ENCODE measurements around the gene DEGS2.
"Not testable (repeated sequence)": the region's sequence is repeated elsewhere in the genome, so short reads cannot be mapped to it uniquely, and the experiment has no call there.

The DEGS2 gene

DNA sequence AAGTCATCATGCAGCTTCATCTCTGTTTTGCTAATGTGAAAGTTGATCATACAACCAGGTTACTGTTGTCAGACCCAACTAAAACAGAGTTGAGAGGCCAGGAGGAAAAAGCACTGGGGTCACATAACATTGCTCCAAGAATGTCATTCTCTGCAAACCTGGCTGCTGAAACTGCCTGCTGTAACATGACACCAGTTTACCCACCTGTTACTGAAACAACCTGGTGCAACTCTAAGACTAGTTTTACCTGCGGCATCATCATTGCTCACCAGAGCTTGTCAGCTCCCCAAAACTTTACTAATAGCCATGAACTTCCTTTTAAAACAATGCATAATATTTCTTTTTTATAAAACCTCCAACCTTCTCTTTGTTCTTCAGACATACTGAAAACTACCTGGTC lies 30.7 kb upstream of the DEGS2 start:
- no peak for DNase-seq (ENCODE audit: extremely low read depth, low read depth)
- TF ChIP-seq, protein P1, sequence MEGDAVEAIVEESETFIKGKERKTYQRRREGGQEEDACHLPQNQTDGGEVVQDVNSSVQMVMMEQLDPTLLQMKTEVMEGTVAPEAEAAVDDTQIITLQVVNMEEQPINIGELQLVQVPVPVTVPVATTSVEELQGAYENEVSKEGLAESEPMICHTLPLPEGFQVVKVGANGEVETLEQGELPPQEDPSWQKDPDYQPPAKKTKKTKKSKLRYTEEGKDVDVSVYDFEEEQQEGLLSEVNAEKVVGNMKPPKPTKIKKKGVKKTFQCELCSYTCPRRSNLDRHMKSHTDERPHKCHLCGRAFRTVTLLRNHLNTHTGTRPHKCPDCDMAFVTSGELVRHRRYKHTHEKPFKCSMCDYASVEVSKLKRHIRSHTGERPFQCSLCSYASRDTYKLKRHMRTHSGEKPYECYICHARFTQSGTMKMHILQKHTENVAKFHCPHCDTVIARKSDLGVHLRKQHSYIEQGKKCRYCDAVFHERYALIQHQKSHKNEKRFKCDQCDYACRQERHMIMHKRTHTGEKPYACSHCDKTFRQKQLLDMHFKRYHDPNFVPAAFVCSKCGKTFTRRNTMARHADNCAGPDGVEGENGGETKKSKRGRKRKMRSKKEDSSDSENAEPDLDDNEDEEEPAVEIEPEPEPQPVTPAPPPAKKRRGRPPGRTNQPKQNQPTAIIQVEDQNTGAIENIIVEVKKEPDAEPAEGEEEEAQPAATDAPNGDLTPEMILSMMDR (IDR thresholded peaks at IDR 0.05; ENCODE audit: low read depth, low read length) = no peak

DNA sequence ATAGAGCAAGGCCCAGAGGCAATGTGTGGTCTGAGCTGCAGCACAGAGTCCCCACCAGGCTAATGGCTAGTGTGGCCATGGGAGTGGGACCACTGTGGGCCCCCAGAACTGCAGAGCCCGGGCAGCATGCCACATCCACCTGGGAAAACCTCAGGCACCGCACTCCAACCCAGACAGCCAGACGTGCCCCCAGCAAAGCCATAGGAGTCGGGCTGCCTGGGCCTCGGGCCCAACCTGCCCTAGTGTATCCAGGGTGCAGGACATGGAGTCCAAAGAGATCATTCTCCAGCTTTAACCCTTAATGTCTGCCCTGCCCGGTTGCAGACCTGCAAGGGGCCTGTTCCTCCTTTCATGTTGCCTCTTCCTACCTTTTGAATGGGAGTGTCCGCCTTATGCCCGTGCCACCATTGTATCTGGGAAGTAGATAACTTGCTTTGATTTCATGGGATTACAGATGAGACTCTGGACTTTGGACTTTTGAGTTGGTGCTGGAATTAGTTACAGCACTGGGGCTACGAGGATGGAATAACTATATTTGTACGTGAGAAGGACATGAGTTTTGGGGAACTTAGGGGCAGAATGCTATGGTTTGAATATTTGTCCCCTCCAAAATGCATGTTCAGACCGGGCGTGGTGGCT lies 29.1 kb upstream of the DEGS2 start:
- DNase-seq (ENCODE audit: extremely low read depth, low read depth) = no peak
- TF ChIP-seq, protein P1 (IDR thresholded peaks at IDR 0.05; ENCODE audit: low read depth, low read length) = no peak

DNA sequence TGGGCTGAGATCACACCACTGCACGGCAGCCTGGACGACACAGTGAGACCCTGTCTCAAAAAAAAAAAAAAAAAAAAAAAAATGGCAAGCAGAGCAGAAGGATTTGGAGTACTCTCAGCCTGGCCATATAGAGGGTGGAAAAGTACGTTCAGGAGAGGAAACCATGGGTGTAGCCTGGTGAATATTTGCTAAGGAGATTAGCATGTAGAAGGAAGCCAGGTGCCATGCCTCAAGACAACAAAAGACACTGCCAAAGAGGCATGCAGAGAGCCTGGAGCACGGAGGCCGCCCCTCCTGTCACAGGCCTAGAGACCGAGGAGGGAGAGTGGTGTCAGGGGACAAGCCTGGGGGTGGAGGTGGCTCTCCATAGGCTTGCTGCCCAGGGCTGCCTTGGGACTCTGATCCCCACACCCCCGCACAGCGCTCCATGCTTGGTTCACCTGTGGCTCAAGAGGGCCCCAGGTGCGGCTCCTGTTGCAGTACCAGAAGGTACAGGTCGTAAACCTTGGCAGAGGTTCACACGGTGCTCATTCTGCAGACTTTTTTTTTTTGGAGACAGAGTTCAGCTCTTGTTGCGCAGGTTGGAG lies 27.9 kb upstream of the DEGS2 start:
- TF ChIP-seq, protein P1 (IDR thresholded peaks at IDR 0.05; ENCODE audit: low read depth, low read length) = no peak
- DNase-seq (ENCODE audit: extremely low read depth, low read depth) = no peak

DNA sequence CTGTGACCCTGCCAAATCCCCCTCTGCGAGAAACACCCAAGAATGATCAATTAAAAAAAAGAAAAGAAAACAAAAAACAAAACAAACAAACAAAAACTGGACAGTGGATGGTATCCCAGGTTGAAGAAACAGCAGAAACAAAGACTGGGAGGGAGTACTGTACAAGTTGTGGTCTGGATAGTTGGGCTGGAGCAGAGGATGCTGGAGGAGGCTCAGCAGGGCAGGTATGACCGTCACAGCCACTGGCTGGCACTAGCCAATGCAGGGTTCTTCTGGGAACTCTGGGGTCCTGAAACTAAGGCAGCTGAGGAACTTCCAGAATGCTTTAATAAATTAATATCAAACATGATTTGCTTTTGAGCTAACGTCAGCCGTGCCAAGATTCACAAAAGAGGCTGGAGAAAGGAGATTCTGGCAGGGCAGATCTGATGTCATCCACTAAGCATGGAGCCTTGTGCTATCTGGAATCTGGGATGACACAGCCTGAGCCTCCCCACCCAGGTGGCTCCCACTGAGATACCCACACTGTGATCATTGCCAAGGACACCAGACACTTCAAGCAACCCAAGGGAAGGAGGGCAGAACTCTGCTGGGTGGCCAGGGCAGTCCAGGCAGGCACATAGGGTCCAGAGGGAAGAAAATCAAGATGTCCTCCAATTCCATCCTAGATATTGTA lies 22.6 kb upstream of the DEGS2 start:
- not testable (repeated sequence) for DNase-seq (ENCODE audit: extremely low read depth, low read depth)

DNA sequence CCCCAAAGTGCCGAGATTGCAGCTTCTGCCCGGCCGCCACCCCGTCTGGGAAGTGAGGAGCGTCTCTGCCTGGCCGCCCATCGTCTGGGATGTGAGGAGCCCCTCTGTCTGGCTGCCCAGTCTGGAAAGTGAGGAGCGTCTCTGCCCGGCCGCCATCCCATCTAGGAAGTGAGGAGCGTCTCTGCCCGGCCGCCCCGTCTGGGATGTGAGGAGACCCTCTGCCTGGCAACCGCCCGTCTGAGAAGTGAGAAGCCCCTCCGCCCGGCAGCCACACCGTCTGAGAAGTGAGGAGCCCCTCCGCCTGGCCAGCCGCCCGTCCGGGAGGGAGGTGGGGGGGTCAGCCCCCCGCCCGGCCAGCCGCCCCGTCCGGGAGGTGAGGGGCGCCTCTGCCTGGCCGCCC lies 21.2 kb upstream of the DEGS2 start:
- DNase-seq (ENCODE audit: extremely low read depth, low read depth) = not testable (repeated sequence)

DNA sequence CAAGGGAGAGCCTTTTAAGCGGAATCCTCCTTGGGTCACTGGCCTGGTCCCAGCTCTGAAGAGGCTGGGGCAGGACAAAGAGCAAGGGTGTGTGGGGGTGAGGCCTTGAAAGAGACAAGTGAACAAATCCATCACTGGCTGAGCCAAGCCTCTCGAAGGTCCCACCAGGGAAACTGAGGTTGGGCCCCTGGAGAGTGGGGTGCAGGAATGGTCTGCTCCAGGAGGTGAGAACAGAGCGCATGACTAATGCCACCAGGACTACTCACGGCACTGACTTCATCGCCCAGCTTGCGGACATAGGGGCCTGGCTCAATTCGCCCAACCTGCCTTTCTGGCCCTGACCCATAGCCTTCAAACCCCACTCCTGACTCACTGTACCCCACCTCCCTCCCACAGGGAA lies 19.2 kb upstream of the DEGS2 start:
- TF ChIP-seq, protein P1 (IDR thresholded peaks at IDR 0.05; ENCODE audit: low read depth, low read length) = no peak

DNA sequence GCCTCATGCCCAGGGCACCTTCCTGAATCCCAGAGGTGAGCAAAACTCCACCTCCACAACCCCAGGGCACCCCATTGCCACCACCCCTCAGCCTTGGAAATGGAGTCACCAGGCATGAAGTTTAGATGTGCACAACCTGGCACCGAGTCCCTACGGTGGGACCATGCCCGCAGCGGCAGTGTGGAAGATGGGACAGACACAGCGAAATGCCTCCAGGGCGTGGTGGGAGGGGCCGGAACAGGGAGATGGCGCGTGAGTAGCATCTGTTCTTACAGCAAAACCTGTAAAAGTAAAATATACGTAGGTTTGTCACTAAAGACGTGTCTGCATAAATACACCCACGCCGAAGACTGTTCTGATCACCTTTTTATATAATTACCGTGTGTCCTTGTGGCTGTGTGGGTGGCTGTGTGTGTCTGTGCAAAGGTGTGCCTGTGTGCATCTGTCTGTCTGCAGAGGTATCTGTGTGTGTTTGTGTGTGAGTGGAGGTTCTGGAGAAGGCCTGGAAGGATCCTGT lies 17.4 kb upstream of the DEGS2 start:
- no peak for DNase-seq (ENCODE audit: extremely low read depth, low read depth)
- TF ChIP-seq, protein P1 (IDR thresholded peaks at IDR 0.05; ENCODE audit: low read depth, low read length) = no peak

More for the DNA sequence above, 19.2 kb upstream of the DEGS2 start:
- DNase-seq (ENCODE audit: extremely low read depth, low read depth) = no peak

DNA sequence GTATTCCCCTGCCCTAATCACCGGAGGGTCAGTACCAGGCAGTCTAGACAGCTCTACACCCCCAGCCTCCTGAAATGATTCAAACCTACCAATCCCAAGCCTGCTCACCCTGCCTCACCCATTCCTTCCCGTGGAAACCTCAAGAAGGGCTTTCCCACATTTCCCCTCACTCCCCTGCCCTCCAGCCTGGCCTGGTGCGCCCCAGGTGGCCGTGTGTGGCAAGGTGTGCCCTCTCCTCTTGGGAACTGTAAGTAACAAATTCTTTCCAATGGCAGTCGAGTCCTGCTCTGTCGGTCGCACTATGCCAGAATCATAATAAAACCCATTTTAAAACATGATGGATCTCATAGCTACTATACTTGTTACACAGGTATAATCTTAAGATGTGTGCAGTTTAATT lies 13.9 kb upstream of the DEGS2 start:
- DNase-seq (ENCODE audit: extremely low read depth, low read depth) = no peak
- TF ChIP-seq, protein P1 (IDR thresholded peaks at IDR 0.05; ENCODE audit: low read depth, low read length) = no peak

Data from AG09319 (cell line).